Stimulated activated CD4-positive, alpha-beta T cell treated with anti-CD3 and anti-CD28 coated beads, TNF-alpha, amount 100 ng/mL, for 24 hours (primary cell): ENCODE measurements around the gene RANBP6.
"Not testable (repeated sequence)": the region's sequence is repeated elsewhere in the genome, so short reads cannot be mapped to it uniquely, and the experiment has no call there.

Experiments used
- DNase-seq, 3 experiments: peaks; one replicate each; pipeline ENCODE4 v3.0.0-alpha.2; 2020; ENCODE audit warnings: low read depth in 3 of 3

RANBP6 gene

DNA sequence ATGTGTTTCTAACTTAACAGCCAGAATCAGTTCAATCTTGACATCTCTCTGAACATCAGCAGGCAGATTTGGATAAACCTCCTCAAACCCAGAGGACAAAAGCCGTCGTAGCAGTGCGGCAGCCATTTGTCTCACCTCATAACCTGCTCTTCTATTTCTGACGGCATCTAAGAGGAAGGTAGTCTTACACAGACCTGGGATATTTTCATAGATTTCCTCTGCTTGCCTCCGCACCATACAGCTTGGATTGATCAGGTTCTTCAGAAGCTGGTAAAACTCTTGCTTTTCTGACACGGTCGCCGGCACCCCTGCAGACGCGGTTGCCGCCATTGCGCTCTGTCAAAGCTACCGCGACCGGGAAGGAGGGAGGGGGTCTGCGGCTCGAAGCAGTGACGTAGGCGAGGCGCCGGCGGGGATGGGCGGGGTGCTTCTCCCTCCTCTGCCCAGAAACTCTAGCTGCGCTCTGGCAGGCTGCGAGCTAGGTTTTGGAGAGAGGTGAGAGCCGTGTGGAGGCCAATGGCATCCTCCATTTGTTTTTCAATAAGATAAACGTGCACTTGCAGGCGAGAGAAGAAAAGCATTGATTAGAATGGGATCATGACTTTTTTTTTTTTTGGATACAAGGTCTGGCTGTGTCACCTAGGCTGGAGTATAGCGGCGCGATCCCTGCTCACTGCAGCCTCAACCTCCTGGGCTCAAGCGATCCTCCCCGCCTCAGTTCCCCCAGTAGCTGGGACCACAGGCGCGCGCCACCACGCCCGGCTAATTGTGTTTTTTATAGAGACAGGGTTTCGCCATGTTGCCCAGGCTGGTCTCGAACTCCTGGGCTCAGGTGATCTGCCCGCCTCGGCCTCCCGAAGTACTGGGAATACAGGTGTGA, at the start of gene RANBP6:
TSS of gene RANBP6 (minus strand) at position 347 of the 880 bp plus-strand sequence. CDS start at position 330, 17 bp downstream.
- peak; percentile 83 to 90 (median 85) for DNase-seq

DNA sequence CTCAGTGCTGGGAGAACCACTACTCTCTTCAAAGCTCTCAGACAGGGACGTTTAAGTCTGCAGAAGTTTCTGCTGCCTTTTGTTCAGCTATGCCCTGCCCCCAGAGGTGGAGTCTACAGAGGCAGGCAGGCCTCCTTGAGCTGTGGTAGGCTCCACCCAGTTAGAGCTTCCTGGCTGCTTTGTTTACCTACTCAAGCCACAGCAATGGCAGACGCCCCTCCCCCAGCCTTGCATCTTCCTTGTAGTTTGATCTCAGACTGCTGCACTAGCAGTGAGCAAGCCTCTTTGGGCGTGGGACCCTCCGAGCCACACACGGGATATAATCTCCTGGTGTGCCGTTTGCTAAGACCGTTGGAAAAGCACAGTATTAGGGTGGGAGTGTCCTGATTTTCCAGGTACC, 47.7 kb upstream of the RANBP6 start:
- not testable (repeated sequence) for DNase-seq

DNA sequence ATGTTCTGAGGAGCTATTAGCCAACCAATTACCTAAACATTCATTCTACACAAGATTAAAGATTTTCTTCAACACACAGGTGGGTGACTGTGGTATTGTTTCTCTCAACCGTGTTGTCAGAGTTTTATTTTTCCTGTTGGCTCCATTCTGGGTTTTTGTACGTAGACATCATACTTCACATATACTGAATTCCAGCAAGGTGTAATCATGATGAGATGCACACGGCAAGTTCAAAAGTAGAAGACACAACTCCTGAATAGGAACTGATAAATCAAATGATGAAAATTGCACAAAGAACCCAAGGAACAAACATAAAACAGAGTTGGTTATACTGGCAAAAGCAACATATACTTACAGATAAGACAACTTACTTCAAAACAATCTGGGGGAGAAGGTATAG, 40.2 kb upstream of the RANBP6 start:
- no peak for DNase-seq

DNA sequence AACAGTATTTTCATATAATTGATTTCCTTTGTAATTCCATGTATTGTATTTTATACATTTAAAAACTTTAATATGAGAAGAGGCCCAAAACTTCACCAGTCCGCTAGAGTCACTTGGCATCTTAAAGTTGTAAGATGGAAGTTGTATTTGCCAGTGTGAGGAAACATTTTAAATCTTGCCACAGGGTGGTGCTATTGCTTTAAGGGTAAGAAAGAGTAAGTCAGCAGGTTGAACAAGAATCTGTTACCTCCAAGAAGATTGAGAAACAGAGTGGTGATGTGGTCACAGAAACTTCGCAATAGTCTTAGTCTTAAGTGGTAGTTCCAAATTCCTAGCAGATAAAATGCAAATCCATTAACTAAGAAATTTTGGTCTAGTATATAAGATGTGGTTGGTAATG, 39.8 kb upstream of the RANBP6 start:
- DNase-seq = peak in 1 of 3 experiments; percentile 30

DNA sequence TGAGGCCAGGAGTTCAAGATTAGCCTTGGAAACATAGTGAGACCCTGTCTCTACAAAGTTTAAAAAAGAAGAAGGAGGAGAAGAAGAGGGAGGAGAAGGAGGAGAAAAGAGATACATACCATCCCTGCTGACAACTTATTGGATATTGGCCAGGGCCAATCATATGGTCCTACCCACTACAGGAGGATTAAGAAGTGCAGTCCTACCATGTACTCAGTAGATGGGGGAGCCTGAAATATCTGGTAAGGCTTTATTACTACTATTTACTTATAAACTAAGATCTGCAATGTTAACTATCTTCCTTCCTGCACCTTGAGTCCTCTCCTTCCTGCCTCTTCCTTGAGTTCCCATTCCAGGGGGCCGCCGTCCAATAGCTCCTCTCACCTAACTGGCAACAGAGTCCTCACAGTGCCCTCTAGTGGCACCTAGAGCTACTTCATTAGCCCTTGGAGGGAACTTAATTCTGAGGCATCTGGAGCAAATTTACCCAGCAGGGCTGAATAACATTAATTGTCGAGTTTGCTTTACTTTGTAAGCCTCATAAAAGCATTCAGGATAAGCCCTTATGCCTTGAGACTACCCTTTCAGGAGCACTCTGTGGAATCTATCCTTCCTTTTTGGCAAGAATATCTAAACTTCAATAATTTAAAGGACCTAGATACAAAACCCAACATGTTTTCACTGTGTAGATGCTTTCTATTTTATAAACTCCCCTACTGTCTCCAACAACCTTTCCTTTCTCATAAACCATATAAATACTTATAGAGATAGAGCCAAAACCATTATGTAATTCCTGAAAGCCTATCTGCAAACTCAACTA, 39.1 kb upstream of the RANBP6 start:
- peak; percentile 33 to 47 (median 34) for DNase-seq

DNA sequence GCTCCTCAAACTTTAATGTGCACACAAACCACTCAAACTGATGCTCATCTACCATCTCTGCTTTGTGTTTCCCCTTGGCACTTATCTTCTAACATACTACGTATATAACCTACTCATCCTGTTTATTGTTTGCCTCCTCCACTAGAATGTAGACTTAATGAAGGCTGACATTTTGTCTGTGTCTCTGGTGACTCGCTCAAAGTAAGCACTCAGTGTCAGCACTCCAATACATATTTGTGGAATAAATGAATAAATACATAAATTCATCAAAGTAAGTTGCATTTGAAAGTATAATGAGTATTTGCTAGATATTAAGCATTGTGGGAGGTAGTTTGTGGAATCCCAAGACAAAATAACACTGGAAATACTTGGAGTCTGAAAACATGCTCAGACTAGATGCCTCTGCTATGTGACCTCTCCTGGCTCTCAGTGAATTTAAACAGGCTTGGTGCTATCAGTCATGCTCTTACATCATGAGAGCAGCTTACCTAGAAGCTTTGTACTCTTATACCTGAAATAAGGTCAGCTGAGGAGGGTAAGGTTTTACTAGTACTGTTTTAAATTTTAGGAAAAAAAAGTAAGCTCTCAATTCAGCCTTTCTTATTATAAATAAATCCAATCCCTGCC, 37.0 kb upstream of the RANBP6 start:
- no peak for DNase-seq

DNA sequence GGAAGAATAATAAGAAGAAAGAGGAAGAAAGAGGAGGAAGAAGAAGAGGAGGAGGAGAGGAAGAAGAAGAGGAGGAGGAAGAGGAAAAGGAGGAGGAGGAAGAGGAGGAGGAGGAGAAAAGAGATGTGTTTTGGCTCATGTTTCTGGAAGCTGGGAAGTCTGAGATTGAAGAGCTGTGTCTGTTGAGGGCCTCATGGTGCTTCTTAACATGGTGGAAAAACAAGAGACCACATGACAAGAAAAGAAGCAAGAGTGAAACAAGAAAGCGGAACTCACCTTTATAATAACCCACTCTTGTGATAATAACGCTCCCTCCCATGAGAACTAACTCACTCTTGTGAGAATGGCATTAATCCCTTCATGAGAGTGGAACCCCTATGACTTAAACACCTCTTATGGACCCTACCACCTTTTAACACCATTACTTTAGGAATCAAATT, 36.1 kb upstream of the RANBP6 start:
- DNase-seq = no peak

DNA sequence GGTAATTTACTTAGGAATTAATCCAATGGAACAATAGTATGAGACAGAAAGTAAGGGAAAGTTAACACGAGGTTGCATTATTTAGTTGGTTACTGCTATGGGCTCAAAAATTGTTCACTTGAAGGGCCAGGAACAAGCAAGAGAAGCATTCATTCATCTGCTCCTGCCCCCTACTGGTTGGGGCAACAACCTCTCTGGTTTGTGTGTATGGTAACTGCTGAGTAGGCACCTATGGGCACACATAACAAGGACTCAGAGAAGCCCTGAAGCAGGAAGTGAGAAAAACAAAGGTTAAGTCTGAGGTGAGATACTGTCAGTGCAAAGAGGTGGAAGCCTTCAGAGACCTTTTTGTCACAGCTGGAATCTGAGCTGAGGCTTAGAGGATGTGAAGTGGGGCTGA, 34.4 kb upstream of the RANBP6 start:
- DNase-seq = peak in 1 of 3 experiments; percentile 29

DNA sequence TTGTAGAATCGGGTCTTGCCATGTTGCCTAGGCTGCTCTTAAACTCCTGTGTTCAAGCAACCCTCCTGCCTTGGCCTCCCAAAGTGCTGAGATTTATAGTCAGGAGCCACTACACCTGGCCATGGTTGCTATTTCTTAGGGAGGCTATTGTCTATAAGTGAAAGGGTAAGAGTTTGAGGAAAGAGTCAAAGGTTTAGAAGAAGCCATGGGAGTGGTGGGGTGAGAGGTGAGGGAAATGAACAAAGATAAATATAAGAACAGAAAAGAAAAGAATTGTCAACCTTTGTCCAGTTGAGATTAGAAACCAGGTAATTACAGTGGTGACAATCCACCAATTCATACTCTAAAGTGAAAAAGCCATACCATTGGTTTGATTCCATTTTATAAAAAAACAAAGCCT, 32.6 kb upstream of the RANBP6 start:
- DNase-seq = no peak

DNA sequence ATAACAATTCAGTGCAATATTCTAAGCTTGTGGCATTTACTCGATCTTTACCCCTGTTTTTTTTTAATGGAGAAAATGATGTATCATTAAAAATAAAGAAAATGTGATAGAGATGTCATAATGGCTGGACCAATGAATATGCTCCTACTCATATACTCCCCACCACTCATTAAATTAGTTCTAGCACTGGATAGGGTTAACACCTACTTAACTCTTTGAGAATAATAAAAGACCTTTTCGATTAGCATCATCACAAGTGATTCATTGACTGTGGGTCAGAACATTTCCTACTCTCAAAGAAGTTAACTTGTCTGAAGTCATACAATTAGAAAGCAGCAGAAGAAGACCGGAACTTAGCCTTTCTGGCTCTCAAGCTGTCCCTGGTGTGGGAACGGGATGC, 31.6 kb upstream of the RANBP6 start:
- DNase-seq = no peak

DNA sequence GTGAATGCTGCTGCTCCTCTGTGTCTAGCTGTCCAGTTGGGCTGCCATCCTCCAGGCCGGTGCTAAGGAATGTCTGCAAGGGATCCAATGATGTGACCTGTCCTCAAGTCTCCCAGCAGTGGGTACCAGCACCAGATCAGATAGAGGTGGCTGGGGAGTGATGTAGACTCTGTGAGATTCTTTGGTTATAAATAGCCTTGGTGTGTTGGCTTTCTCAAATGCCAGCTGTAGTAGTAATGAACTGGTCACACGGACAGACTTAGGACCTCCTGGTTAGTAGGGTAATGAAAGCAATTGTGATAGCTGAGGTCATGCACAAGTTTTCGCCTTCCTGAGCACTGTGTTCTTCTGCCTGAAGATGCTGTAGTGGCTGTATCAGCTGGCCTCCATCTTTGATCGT, 29.9 kb upstream of the RANBP6 start:
- no peak for DNase-seq

DNA sequence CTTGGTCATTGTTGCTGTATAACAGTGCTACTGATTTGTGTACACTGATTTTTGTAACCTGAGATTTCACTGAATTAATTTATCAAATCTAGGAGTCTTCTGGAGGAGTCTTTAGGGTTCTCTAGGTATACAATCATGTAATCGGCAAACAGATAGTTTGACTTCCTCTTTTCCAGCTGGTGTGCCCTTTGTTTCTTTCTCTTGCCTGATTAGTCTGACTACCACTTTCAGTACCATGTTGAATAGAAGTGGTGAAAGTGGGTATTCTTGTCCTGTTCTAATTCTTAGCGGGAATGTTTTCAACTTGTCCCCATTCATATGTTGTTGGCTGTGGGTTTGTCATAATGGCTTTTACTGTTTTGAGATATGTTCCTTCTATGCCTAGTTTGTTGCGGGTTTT, 24.7 kb upstream of the RANBP6 start:
- DNase-seq = no peak

DNA sequence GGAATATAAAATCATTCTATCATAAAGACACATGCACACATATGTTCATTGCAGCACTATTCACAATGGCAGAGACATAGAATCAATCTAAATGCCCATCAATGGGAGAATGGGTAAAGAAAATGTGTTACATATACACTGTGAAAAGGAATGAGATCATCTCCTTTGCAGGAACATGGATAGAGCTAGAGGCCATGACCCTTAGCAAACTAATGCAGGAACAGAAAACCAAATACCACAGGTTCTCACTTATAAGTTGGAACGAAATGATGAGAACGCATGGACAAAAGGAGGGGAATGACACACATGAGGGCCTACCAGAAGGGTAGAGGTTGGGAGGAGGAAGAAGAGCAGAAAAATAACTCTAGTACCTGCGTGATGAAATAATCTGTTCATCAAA, 21.0 kb upstream of the RANBP6 start:
- no peak for DNase-seq

DNA sequence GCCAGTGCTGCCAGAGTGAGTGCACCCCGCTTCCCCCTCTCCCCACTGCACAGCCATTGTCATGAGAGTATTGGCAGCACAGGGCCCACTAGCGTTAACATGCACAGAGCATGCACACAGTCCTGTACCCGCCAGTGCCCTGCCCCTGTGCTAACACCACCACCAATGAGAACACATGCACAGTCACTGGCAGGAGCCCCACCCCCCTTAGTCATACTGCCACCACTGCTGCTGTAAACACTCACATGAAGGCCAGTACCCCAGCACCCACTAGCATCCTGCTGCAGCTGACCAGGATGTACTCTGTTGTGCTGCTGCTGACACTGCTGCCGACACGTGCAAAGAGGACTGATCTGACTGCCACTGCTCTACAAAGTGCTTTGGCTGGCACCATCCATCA, 19.5 kb upstream of the RANBP6 start:
- DNase-seq = no peak

DNA sequence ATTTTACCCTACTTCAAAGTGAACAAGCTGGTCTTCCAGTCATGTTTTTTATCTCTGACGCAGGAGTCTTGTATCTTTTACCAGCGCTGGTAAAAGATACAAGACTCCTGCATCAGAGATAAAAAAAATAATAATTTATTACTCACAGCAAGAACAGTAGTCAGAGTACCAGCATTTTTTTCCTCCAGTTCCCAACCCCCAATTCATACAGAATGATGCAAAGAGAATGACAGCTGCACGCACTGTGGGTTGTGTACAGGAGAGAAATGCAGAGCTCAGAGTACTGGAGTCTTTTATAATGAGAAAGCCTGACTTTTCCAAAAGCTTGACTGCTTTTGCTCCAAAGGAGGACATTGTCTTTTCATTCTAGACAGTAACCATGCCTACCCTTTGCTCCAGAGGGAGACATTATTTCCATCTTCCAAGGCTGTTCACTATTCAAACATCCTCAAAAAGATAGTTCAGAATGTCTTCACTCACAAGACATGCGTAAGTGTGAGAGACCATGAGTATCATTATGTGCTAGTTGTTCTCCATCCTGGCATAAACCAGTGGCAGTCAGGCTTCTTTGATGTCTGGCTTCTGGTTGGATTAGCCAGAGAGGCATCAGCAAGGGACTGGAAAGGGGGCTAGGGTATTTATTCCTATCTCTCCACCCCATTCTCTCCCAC, 14.3 kb upstream of the RANBP6 start:
- DNase-seq = no peak

DNA sequence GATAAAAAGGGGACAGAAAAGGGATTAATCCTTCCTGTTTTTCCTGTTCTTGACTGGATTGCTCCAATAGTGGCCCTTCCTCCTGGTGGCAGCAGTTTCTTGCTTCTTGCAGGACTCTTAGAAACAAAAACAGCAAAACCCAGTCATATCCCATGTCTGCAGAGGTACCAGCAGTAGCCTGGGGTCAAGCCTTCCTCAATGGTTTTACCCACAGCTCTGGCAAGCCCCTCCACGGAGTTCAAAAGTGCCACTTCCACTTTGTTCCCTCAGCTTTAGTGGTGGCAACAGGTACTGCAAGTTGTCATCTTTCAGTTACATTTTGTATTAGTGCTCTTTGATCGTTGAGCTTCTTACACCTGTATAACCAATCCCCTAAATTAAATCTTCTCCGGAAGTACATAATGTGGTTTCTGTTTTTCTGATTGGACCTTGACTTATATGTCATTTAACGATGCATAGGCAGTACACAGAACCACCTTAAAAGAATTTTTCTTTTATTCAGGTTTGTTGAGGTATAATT, 8.7 kb upstream of the RANBP6 start:
- DNase-seq = no peak

DNA sequence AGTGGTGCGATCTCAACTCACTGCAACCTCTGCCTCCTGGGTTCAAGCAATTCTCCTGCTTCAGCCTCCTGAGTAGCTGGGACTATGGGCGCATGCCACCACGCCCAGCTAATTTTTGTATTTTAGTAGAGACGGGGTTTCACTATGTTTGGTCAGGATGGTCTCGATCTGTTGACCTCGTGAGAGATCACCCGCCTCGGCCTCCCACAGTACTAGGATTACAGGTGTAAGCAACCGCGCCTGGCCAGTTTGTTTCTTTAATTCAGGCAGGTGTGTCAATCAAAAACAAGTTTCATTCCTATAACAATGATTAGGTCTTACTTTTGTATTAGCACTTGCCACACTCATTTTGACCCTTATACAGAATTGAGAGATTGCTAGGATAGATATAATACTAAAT, 1.6 kb upstream of the RANBP6 start:
- not testable (repeated sequence) for DNase-seq

DNA sequence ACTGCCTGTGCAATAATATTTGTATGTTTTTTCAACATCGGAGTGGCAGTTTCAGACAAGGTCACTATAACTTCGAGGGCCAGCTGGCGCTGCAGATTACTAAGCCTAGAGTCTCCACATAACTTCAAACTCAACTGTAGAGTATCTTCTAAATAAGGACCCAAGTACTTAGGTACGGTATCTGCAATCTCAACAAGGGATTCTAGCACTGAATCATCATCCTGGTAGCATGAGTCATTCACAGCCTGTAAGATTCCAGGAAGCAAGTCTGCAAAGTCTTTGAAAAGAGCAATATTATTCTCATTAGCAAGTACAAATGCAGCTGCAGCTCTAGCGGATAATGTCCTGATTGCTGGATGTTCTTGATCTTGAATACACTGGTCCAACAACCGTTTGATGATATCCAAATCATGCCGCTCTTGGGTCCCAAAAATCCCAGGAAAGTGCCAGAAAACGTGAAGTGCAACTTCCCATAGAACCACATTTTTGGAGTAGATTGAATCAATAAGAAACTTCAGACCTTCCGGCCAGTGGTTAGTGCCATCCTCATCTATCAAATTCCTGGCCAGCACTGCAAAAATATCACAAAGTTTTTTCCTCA, 654 bp downstream of the RANBP6 start:
- peak in 1 of 3 experiments; percentile 2 for DNase-seq

DNA sequence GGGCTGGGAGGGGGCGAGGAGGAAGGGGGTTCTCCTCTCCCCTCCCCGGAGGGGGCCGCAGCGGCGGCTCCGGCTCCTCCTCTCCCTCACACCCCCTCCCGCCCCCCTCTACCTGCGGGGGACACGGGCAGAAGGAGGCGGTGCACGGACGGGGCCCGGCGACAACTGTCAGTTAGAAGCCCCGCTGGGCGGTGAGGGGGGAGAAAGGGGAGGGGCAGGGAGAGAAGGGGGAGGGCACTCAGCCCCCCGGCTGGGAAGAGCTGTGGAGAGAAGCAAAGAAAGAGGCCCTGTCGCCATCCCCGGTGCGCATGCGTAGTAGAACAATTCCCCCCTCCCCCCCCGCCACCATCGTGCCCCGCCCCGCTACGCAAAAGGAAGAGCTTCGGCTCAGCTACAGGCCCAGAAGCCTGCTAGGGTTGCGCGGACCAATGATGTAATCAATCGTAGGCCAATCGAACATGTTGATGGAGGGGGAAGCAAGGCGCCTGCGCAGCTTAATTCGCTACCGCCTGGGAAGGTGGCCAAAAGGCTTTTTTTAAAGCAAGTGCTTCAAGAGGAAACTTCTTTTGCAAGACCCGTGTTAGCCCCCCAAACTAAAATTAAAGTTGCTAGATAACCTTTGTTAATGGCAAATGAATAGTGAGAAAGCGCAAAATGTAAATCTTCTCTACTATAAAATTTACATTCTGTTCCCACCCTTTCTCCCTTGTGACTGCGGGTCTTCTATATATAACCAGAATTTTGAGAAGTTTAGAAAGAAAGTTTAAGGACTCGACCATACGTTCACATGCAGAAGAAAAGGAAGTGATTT, 7.0 kb downstream of the RANBP6 start:
- peak; percentile 83 to 89 (median 87) for DNase-seq

DNA sequence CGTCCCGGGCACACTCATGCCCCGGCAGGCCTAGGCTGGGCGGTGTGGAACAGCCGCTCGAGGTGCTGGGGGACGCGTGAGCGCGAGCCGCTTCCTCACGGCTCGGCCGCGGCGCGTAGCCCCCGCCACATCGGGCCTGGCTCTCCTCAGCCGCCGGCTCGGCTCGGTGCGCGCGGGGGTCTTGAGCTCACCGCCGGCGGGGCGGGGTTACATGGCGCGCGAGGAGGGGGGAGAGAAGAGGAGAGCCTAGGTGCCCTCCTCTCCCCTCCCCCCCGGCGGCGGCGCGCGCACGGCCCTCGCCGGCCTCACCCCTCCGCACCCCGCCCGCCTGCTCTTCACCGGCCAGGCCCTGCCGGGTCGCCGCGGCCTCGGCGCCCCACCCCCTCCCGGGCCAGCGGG, 7.7 kb downstream of the RANBP6 start:
- DNase-seq = peak; percentile 47 to 72 (median 52)
